NB4 (cell line): ENCODE measurements around the gene ENO2.

Experiments used
- CTCF ChIP-seq: IDR thresholded peaks from one replicate; pipeline ENCODE4 v1.5.1; 2012; ENCODE audit warnings: low read depth, low read length
- MAX ChIP-seq: IDR thresholded peaks from 2 replicates; pipeline ENCODE4 v1.6.1; 2011; ENCODE audit warnings: low read depth, low read length

- TF ChIP-seq CTCF (no peak), MAX (no peak)
These were observed 15.4 kb downstream of the ENO2 start for GRCh38 chr12:6929466-6930452.
